Psoas muscle (tissue), 8 donors: ENCODE data around the gene ANKRD53. TPM values are rescaled to one million over a fixed set of nuclear protein-coding genes. Genes with fewer than 3 reads are reported as not detected.

ENCODE experiments used
- ATAC-seq, 4 donors: fragments of 200-7000 bp; cut with Tn5 transposase; one replicate each; pipeline ENCODE4 v1.9.1; 2020; ENCODE audit warnings: moderate library complexity in 3 of 4, mild to moderate bottlenecking in 2 of 4
- DNase-seq, 2 donors: peaks; one replicate each; pipeline ENCODE4 v3.0.0-alpha.2; 2020
- H3K27ac ChIP-seq: fragments of 200-600 bp; one replicate; pipeline ENCODE4 v1.8.0; 2022
- H3K27me3 ChIP-seq, 3 donors: fragments of 200-600 bp in 1 of 3; one replicate each; pipeline versions ENCODE4 v1.6.1 to v1.8.0; 2013 to 2022; ENCODE audit warnings: low read length in 2 of 3, mild to moderate bottlenecking in 2 of 3, moderate library complexity in 1 of 3; ENCODE audit not compliant: insufficient read depth in 3 of 3
- H3K36me3 ChIP-seq, 2 donors: fragments of 200-600 bp in 1 of 2; one replicate each; pipeline versions ENCODE4 v1.6.1 to v1.8.0; 2013 to 2022; ENCODE audit warnings: low read depth in 1 of 2, mild to moderate bottlenecking in 1 of 2, moderate library complexity in 1 of 2; ENCODE audit not compliant: insufficient read depth in 1 of 2
- H3K4me1 ChIP-seq: fragments of 200-600 bp; one replicate; pipeline ENCODE4 v1.8.0; 2022
- H3K4me3 ChIP-seq: fragments of 200-600 bp; one replicate; pipeline ENCODE4 v1.8.0; 2022; ENCODE audit warnings: mild to moderate bottlenecking
- H3K9me3 ChIP-seq: fragments of 200-600 bp; one replicate; pipeline ENCODE4 v1.8.0; 2022
- WGBS, 3 donors: extraction: QIAGEN DNeasy Blood & Tissue Kit; methylation state at CpG; one replicate each; pipeline versions ENCODE4 v1.1.6 to v1.1.7; 2013; 5-methylcytosine and 5-hydroxymethylcytosine counted together
- intact Hi-C, 2 donors: fragments of 100-400 bp; cut with DNase I; formaldehyde crosslinking; loops; one replicate each; pipeline versions ENCODE4 v1.11.0 to v1.14.2; 2022
- polyA plus RNA-seq, 3 donors: library from polyadenylated mRNA; stranded (reverse); fragments of 200-250 nt; gene quantifications; one replicate each; pipeline ENCODE4 v1.2.3, GENCODE V29; 2013
- total RNA-seq, 4 donors: library from RNA; stranded (reverse); fragmentation: NEBNext Ultra II Directional in 2 of 4; extraction: Animal tissue kit (Norgen Biotek cat#: 25700) in 2 of 4; gene quantifications; one replicate each; pipeline versions ENCODE4 v1.2.1 to v1.2.4, GENCODE V29; 2021 to 2023
- TF ChIP-seq, protein P1 (sequence below): fragments of 200-600 bp; IDR thresholded peaks from one replicate; pipeline ENCODE4 v1.8.0; 2022; ENCODE audit warnings: antibody characterized with exemption
- donor health status: healthy with polysubstance abuse.
- donor health status: DM: no; HTN: no; CAD: no; lungs with moderate emphysema.
- donor health status: Bipolar disorder and iron deficiency.
- donor health status: healthy.
- donor health status: DM: yes; HTN: yes; CAD: no.
- donor health status: DM: no; HTN: no; CAD: no.
- donor health status: DM: no; HTN: no; CAD: no.
- donor health status: DM: yes; HTN: yes; CAD: no.

ANKRD53 gene
- total and polyA plus RNA-seq, 7 donors = 0.15 to 0.77 (median 0.40) TPM

DNA sequence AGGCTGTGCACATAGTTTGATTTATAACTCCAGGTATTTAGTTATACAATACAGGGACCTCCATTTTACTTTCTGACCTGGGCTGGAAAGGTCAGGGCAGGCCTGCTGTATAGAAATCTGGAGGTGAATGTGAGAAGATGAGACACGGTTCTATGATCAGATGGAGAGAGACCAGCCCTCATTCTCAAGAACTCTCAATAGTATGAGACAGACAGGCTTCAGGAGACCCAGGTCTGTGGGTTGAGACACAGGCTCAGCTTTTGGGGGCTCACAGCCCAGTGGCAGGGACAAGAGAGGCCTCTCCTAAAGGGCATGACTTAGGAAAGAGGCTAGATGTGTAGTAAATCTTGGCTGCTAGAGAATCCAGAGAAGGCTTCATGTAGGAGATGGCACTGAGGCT, 43.4 kb upstream of the ANKRD53 start:
- no peak for ATAC-seq
- H3K9me3 ChIP-seq = no peaks in the 10 kb centered on the region
- intact Hi-C loops = no loop called here
- no peak for DNase-seq
- no peak overlapping the region for H3K4me3 ChIP-seq
- 83 to 92% (median 84%) methylated on average over 1 of the region's 1 CpG for WGBS, 3 donors
- H3K4me1 ChIP-seq = no peaks in the 10 kb centered on the region
- no peaks in the 10 kb centered on the region for H3K27me3 ChIP-seq
- no peak overlapping the region for H3K27ac ChIP-seq
- TF ChIP-seq, protein P1, sequence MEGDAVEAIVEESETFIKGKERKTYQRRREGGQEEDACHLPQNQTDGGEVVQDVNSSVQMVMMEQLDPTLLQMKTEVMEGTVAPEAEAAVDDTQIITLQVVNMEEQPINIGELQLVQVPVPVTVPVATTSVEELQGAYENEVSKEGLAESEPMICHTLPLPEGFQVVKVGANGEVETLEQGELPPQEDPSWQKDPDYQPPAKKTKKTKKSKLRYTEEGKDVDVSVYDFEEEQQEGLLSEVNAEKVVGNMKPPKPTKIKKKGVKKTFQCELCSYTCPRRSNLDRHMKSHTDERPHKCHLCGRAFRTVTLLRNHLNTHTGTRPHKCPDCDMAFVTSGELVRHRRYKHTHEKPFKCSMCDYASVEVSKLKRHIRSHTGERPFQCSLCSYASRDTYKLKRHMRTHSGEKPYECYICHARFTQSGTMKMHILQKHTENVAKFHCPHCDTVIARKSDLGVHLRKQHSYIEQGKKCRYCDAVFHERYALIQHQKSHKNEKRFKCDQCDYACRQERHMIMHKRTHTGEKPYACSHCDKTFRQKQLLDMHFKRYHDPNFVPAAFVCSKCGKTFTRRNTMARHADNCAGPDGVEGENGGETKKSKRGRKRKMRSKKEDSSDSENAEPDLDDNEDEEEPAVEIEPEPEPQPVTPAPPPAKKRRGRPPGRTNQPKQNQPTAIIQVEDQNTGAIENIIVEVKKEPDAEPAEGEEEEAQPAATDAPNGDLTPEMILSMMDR = no peak
- H3K36me3 ChIP-seq = no peaks in the 10 kb centered on the region

DNA sequence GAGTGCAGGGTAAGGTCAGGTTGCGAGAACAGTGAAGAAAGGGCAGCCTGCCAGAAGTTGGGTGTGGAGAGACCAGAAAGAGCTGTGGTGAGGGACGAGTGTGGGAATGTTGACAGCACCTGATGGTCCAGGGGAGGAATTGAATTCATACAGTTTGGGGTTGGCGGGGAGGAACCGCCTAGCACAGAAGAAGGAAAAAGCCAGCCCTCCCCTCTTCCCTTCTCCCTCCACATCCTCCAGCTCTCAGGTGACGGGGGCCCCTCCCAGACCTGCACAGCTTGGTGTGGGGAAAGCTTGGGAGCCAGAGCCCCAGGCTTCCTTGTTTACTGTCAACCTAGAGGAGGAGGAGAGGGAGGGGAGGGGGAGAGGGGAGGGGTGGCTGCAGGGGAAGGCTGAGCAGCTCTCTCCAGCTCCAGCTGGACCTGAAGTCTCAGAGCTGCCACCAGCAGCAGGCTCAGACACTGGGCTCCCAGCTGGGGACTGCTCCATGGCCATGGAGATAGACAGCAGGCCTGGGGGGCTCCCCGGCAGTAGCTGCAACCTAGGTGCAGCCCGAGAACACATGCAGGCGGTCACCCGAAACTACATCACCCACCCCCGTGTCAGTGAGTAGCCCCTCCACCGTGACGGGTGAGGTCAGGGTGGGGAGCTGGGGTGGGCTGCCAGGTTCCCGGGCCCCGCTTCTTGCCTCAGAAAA, 42.8 kb upstream of the ANKRD53 start, which contains the start of gene ATP6V1B1:
Gene ATP6V1B1, plus strand, starts transcription at position 433 of the 697 bp plus-strand sequence. Its CDS starts 55 bp downstream, at position 488.
- Histone ChIP-seq H3K36me3 (no peaks in the 10 kb centered on the region), H3K4me1 (no peaks in the 10 kb centered on the region), H3K4me3 (no peak within 1 kb of the TSS), H3K9me3 (no peaks in the 10 kb centered on the region), H3K27me3 (no peaks in the 10 kb centered on the region), H3K27ac (no peak within 1 kb of the TSS)
- DNase-seq (no peak), ATAC-seq (no peak)
- TF ChIP-seq, protein P1 = no peak
- WGBS, 3 donors = 57 to 72% (median 62%) methylated on average over 11 to 14 of the region's 14 CpGs
- intact Hi-C loops = no loop called here

DNA sequence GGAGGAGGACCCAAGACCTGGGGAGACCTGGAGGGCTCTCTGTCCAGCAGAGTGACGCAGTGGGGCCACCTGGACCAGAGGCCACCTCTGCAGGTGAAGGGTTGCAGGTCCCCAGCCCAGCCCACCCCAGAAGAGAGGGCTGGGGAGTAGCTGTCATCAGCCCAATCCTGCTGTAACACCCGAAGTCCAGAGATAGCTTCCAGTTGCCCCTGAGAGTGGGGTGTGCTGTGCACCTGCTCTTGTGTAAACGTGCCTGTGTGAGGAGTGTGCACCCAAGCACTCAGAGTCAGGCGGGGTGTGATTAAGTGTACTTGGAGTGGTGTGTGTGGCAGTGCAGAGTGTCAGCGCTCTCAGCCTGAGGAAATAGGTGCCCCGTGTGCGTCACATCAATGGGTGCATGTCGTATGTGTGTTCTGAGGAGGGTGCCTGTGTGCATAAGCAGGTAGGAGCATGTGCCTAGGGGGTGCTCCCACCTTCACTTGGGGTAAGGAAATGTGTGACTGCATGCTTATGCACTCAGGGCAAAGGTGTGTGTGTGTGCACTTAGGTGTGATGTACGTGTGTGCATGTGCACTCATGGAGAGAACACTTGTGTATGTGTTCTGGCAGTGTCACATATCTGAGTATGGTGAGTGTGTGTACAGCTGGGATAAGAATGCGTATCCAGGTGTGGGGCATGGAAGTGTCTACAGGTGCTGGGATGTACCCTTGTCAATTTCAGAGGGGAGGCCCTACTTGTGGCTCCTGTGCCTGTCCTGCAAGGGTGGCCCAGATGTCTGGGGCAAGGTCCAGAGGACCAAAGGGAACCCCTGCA, 42.1 kb upstream of the ANKRD53 start:
- 81 to 83% (median 81%) methylated on average over 10 of the region's 10 CpGs for WGBS, 3 donors
- intact Hi-C loops = no loop called here
- Histone ChIP-seq H3K9me3 (no peaks in the 10 kb centered on the region), H3K36me3 (no peaks in the 10 kb centered on the region), H3K27me3 (no peaks in the 10 kb centered on the region), H3K4me3 (no peak overlapping the region), H3K27ac (no peak overlapping the region), H3K4me1 (no peaks in the 10 kb centered on the region)
- ATAC-seq = no peak
- TF ChIP-seq, protein P1 = no peak
- DNase-seq = no peak

DNA sequence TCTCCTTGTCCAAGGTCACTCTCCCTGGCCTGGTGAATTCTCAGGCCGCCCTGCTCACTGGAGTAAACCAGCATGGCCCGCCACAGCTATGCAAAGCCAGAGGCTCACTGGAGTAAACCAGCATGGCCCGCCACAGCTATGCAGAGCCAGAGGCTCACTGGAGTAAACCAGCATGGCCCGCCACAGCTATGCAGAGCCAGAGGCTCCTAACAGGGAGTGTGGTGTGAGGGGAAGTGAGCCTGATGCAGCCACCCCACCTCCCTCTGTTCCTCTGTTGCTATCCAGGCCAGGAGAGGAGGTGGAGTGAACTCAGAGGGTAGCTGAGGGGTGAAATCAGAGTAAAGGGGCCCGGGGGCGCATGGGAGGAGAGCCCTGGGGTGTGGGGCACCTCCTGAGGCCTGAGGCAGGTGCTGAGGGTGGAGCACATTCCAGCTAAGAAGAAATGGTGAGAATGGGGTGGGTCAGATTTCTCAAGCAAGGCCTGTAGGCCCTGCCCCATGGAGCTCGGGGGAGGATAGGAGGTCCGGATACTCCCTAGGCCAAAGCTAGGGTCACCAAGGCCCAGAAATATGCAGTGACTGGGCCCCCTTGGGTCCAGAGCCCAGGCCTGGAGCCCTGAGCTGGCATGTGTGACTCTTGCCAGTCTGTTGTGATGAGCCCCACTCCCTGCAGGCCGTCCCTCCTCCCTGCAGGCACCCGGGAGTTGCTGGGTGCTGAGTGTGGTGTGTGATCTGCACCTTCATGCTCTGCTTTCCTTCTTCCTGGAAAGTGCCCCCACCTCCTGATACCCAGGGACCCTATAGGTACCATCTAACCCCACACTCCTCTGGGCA, 41.2 kb upstream of the ANKRD53 start:
- DNase-seq = no peak
- no peak overlapping the region for H3K4me3 ChIP-seq
- no peak for ATAC-seq
- H3K27me3 ChIP-seq = no peaks in the 10 kb centered on the region
- TF ChIP-seq, protein P1 = no peak
- intact Hi-C loops = no loop called here
- H3K36me3 ChIP-seq = no peaks in the 10 kb centered on the region
- H3K27ac ChIP-seq = no peak overlapping the region
- no peaks in the 10 kb centered on the region for H3K4me1 ChIP-seq
- no peaks in the 10 kb centered on the region for H3K9me3 ChIP-seq
- 68 to 87% (median 76%) methylated on average over 8 to 10 of the region's 10 CpGs for WGBS, 3 donors
